Erythroblast (primary cell): Measurements from ENCODE around the gene CDK2AP2.

ENCODE experiments used
- DNase-seq, 2 experiments: peaks; one replicate each; lab custom pipeline; 2025; lab: John Stamatoyannopoulos, UW
- GATA1 ChIP-seq: IDR thresholded peaks from 2 replicates; pipeline ENCODE4 v1.6.1; 2011; ENCODE audit warnings: low read depth, mild to moderate bottlenecking, control low read depth, low read length, moderate library complexity
- POLR2A ChIP-seq: IDR thresholded peaks from 2 replicates; pipeline ENCODE4 v1.6.1; 2011; ENCODE audit warnings: mild to moderate bottlenecking, low read length

Gene CDK2AP2

DNA sequence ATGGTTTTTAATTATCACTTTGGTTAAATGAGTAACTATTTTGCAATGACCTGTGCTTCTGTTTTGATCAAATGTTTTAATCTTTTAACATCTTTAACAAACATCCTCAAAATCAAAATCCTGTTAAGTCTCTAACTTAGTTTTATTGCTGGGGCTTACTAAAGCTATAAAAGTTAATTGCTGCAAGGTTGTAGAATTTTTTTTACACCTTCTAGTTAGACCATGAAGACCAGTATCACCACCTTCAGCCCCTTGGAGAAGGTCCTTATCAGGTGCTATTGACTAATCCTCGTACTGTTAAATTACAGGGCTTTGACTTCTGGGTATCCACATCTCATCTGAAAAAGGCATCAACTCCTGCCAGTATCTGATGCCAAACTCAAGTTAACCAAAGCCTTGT, 27.6 kb upstream of the CDK2AP2 start:
- TF ChIP-seq GATA1 (no peak), POLR2A (no peak)
- no peak for DNase-seq

- DNase-seq, result peak; percentile 38 to 39
- TF ChIP-seq POLR2A, result no peak
- TF ChIP-seq GATA1, result no peak
Measured at GRCh38 chr11:67534070-67534679, 26.2 kb upstream of the CDK2AP2 start.

- no peak for DNase-seq
- TF ChIP-seq GATA1 (no peak), POLR2A (no peak)
Measured at GRCh38 chr11:67532889-67533288, 24.9 kb upstream of the CDK2AP2 start.

DNA sequence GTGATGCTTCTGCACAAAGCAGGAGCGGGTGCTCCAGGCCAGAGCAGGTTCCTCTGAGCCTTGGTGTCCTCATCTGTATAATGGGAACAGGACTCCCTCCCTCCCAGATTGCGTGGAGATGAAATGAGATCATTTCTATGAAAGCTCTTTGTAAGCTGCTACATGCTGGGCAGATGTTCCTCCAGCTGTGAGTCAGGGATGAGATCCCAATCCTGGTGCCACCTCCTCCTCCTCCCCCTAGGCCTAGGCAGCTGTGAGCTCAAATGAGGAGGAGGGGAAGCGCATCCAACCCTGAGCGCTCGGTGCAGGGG, 22.3 kb upstream of the CDK2AP2 start:
- no peak for TF ChIP-seq GATA1
- no peak for TF ChIP-seq POLR2A
- DNase-seq, result no peak

DNA sequence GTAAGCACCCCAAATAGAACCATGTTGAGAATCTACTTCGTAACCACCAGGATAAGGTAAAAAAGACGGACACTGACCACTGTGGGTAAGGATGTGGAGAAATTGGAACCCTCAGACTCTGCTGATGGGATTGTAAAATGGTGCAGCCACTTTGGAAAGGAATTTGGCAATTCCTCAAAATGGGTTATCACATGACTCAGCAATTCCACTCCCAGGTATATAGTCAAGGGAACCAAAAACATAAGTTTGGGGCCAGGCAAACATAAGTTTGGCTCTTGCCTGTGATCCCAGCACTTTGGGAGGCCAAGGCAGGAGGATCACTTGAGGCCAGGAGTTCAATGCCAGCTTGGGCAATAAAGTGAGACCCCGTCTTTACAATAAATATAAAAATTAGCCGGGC, 20.4 kb upstream of the CDK2AP2 start:
- DNase-seq, result no peak
- TF ChIP-seq POLR2A (no peak), GATA1 (no peak)

DNA sequence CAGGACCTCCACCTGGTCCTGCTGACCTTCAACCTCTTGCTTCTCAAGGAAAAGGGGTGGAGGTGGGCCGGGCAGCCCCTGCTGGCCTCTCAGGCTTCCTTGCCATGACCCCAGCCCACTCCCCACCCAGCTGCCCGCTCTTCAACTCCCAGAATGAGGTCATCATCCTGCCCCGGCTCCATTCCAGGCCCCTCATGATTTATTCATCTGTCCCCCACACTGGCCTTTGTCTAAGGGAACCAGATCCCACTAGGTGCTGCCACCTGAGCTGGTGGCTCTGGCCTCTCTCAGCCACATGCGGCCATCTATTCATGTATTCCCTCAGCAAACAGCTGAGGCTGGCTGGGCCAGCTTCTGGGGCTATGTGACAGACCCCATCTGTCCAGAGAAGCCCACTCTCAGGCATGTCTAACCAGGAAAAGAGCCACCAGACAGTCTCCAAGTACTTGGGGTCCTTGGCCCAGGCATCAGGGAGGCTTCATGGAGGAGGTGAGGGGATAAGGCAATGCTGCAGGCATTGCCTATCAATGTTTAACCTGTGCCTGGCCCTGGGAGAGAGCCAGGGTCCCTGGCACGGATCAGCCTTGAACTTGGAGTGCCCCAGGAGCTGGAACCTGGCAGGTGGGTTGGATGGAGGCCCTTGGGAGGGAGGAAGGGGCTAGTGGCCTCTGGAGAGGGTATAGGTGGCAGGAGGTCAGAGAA, 17.5 kb upstream of the CDK2AP2 start:
- DNase-seq, result no peak
- TF ChIP-seq POLR2A (no peak), GATA1 (no peak)

- DNase-seq, result no peak
- no peak for TF ChIP-seq GATA1
- TF ChIP-seq POLR2A, result no peak
Measured at GRCh38 chr11:67524480-67524808, 16.5 kb upstream of the CDK2AP2 start.

DNA sequence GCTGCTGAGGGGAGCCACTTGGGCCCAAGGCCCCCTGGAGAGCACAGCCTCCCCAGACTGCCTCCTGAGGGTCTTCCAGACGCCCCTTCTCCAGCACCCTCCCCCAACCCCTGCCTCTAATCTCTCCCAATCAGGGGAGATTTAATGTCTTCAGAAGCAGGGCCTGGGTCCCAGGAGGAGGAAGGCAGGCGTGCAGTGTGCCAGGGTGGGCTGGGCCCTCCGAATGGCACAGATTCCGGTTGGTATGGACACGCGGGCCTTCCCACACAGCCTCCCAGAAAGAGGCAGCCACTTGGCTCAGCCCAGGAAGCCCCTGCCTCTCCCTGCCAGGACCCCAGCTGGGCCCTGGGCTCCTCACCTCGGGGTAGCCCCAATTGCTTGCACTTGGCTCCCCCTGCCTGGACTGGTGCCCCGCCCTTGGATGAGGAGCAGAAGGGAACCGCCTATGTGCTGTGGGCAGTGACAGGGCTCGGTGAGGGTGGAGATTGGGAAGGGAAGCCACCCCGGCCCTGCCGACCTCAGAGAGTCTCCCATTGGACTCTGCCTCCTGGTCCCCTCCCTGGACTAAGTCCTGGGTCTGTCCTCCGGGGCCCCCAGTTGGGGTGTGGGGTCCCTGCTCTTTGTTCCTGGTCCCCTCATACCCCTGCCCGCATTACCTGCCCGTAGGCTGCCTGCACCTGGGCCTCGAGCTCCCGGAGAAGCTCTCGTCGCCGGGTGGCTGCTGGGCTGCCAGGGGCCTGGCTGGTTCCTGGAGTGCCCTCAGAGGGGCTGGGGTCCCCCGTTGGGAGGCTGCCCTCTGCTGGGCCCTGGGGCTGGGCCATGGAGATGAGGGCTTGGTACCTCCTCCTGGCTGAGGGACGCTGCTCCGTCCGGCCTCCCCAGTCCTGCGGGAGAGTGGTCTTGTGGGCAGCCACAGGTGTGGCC, 15.9 kb upstream of the CDK2AP2 start:
- TF ChIP-seq GATA1 (no peak), POLR2A (no peak)
- DNase-seq, result no peak

DNA sequence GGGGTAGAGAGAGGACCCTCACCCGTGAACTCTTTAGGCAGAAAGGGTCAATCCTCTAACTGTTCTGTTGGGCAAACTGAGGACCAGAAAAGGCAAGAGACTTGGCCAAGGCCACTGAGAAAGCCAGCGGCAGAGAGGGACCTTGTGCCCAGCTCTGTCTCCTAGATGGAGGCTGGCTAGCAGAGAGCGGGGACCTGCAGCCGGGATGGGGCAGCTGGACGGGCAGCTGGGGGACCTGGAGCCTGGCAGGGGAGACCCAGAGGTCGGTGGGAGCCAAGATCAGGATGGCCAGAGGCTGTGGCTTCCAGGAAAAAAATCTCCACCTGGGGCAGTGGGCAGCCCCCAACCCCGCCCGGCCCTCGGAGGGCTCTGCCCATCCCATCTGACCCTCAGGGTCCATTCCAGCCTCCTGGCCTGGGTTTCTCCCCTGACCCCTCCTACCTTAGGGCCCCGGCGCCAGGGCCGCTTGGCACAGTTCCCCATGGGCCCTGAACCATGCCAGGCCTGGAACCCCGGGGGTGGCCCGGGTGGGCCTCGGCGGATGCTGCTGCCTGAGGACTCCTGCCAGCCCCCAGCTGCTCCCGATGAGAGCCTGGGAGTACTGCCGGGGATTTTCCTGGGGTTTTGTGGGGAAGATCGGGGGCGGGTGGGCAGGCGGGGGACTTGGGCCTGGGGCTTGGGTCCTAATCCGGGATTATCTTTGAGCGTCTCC, 15.0 kb upstream of the CDK2AP2 start, which contains the start of gene CABP2:
Gene CABP2 (minus strand): TSS at position 603 of the 712 bp plus-strand sequence. CDS start 120 bp downstream, at position 483.
- TF ChIP-seq POLR2A, result no peak
- no peak for TF ChIP-seq GATA1
- DNase-seq, result no peak

DNA sequence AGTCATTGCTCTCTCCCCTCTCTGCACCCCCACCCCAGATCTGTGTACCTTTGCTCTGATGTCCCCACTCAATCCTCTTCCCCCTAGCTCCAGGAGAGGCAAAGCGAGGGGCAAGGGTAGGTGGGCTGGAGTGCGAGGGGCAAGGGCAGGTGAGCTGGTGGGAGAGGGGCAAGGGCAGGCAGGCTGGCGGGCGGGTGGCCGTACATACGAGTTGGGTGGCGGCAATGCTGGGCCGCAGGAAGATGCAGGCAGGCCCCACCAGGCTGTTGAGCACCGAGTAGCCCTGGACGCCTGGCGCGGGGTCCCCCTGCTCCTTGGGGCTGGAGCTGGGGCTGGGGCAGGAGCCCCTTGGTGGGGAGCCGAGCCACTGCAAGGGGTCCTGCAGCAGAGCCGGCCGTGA, 14.4 kb upstream of the CDK2AP2 start:
- TF ChIP-seq POLR2A (no peak), GATA1 (no peak)
- no peak for DNase-seq

DNA sequence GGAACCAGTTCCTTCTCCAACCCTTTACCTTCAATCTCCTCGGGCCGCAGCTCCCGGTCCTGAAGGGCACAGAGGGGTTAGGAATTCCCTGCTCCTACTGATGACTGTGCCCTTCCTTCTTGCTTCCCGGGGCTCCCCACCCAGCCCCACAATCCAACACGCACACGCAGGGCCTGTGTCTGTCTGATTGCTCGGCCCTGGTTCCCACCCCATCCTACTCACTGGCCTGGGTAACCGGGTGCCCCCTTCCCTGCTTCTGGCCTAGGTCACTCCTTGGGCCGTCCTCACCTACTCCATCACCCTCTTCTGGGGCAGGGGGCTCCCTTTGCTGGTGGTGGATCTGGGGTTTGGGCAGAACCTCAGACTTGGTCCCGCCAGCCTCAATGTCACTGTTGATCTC, 14.0 kb upstream of the CDK2AP2 start:
- DNase-seq, result no peak

GRCh38 chr11:67520856-67521824, 13.2 kb upstream of the CDK2AP2 start:
- TF ChIP-seq GATA1 (no peak), POLR2A (no peak)
- no peak for DNase-seq

More for the DNA sequence above, 14.0 kb upstream of the CDK2AP2 start:
- TF ChIP-seq POLR2A, result no peak
- TF ChIP-seq GATA1, result no peak
